ENCODE results near the gene SACS. TPM values are rescaled to one million over a fixed set of nuclear protein-coding genes. Genes with fewer than 3 reads are reported as not detected.
A peak's percentile ranks its signal among the peaks of the same experiment; 100 is the strongest.
"Not testable (repeated sequence)": the region's sequence is repeated elsewhere in the genome, so short reads cannot be mapped to it uniquely, and the experiment has no call there.

The SACS gene
- polyA plus RNA-seq, 1 donor, result 5.4 TPM

DNA sequence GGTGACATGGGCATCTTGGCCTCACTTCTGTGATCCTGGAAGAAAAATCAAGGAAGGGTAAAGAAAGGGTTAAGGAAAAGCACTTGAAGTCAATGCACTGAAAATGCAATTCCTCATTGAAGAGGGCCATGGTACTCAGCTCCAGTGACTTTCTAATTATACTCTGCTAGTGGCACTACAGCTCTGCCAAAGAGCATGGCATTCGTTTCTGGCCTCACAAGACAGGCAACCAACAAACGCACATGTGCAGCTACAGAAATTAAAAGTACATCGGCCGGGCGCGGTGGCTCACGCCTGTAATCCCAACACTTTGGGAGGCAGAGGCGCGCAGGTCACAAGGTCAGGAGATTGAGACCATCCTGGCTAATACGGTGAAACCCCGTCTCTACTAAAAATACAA is 21.8 kb downstream of the SACS start:
- no CpG with 5 or more reads among the region's 11 CpGs for WGBS (ENCODE audit: insufficient coverage, low lambda C conversion rate)
- Histone ChIP-seq H3K9me3 (ENCODE audit: control insufficient read depth, low read depth, low read length) (no peaks in the 10 kb centered on the region), H3K36me3 (ENCODE audit: control insufficient read depth, insufficient read depth, low read length) (no peaks in the 10 kb centered on the region), H3K4me3 (ENCODE audit: low read length) (no peak overlapping the region), H3K27me3 (ENCODE audit: control insufficient read depth, insufficient read depth, low read length) (no peaks in the 10 kb centered on the region), H3K4me1 (ENCODE audit: control insufficient read depth, insufficient read depth, low read length) (no peaks in the 10 kb centered on the region), H3K27ac (ENCODE audit: low read length) (no peak overlapping the region)
- DNase-seq, result no peak

DNA sequence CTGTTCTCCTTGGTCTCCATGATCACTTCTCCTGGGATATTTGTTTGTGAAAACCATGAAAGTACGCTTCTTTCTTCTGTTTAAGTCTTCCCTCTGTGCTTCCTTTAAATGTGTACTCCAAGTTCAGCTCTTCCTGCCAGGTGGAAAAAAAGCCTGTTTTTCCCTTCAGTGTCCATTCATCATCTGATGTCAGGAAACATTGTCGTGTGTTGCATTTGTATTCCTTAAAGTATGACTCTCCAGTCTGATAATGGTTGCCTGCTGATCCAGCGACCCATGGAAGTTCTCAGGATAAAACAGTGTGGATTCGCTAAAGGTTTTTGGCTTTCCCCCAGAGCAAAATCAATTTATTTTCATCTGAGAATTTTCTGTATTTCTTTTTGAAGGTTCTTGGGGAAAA is 22.3 kb downstream of the SACS start:
- Histone ChIP-seq H3K27ac (ENCODE audit: low read length) (no peak overlapping the region), H3K9me3 (ENCODE audit: control insufficient read depth, low read depth, low read length) (no peaks in the 10 kb centered on the region), H3K36me3 (ENCODE audit: control insufficient read depth, insufficient read depth, low read length) (no peaks in the 10 kb centered on the region), H3K27me3 (ENCODE audit: control insufficient read depth, insufficient read depth, low read length) (no peaks in the 10 kb centered on the region), H3K4me1 (ENCODE audit: control insufficient read depth, insufficient read depth, low read length) (no peaks in the 10 kb centered on the region), H3K4me3 (ENCODE audit: low read length) (no peak overlapping the region)
- 70% methylated on average over 3 of the region's 4 CpGs for WGBS (ENCODE audit: insufficient coverage, low lambda C conversion rate)
- DNase-seq, result no peak

DNA sequence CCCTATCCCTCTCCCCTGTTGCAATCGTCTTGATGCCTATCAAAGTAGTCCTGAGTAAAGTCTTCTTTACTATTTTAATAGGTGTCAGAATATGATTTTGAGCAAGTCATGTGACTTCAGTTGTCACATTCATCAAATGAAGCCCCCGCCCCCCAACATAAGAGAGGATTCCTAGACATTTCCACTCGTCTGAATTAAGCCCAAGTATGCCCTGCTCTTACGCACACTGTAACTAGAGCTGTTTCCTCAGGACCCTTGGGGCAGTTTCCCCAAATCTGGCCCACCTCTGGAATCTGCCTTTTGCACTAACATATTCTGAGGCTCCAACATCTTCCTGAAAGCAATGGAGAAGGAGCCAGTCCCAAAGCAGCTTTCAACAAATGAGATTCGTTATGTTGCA is 25.5 kb downstream of the SACS start:
- no peak overlapping the region for H3K4me3 ChIP-seq (ENCODE audit: low read length)
- no peak overlapping the region for H3K27ac ChIP-seq (ENCODE audit: low read length)
- no peaks in the 10 kb centered on the region for H3K9me3 ChIP-seq (ENCODE audit: control insufficient read depth, low read depth, low read length)
- DNase-seq, result no peak
- no peaks in the 10 kb centered on the region for H3K27me3 ChIP-seq (ENCODE audit: control insufficient read depth, insufficient read depth, low read length)
- no peaks in the 10 kb centered on the region for H3K4me1 ChIP-seq (ENCODE audit: control insufficient read depth, insufficient read depth, low read length)
- 83% methylated on average over 1 of the region's 5 CpGs for WGBS (ENCODE audit: insufficient coverage, low lambda C conversion rate)
- no peaks in the 10 kb centered on the region for H3K36me3 ChIP-seq (ENCODE audit: control insufficient read depth, insufficient read depth, low read length)

DNA sequence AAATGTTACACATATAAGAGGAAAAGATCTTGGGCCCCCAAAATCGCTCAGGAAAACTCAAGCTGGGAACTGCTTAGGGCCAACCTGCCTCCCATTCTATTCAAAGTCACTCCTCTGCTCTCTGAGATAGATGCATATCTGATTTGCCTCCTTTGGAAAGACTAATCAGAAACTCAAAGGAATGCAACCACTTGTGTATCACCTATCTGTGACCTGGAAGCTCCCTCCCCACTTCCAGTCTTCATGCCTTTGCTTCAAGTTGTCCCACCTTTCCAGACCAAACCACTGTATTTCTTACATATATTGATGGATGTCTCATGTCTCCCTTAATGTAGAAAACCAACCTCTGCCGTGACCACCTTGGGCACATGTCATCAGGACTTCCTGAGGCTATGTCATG is 32.3 kb downstream of the SACS start:
- not testable (repeated sequence) for H3K27me3 ChIP-seq (ENCODE audit: control insufficient read depth, insufficient read depth, low read length); H3K4me3 ChIP-seq (ENCODE audit: low read length); H3K4me1 ChIP-seq (ENCODE audit: control insufficient read depth, insufficient read depth, low read length); H3K27ac ChIP-seq (ENCODE audit: low read length); H3K9me3 ChIP-seq (ENCODE audit: control insufficient read depth, low read depth, low read length); DNase-seq; H3K36me3 ChIP-seq (ENCODE audit: control insufficient read depth, insufficient read depth, low read length)
- WGBS (ENCODE audit: insufficient coverage, low lambda C conversion rate), result no CpG with 5 or more reads among the region's 2 CpGs

DNA sequence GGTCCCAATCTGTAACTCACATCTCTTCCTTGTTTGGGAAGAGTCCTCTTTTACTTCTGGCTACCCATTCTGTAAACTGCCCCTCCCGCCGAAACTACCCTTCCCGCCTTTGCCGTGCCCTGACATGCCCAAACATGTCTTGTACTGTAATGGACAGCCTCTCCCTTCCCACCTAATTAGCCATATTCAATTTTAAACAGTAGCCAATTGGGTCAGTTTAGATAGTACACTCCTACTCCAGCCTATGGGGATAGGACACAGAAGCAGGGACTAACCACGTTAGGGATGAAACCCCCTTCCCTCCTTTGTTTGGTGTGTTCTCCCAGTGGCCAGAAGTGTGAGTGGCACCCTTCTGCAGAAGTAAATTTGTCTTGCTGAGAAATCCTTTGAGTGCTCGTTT is 34.2 kb downstream of the SACS start:
- Histone ChIP-seq H3K36me3 (ENCODE audit: control insufficient read depth, insufficient read depth, low read length) (no peaks in the 10 kb centered on the region), H3K4me3 (ENCODE audit: low read length) (no peak overlapping the region), H3K9me3 (ENCODE audit: control insufficient read depth, low read depth, low read length) (no peaks in the 10 kb centered on the region), H3K4me1 (ENCODE audit: control insufficient read depth, insufficient read depth, low read length) (no peaks in the 10 kb centered on the region), H3K27ac (ENCODE audit: low read length) (no peak overlapping the region), H3K27me3 (ENCODE audit: control insufficient read depth, insufficient read depth, low read length) (no peaks in the 10 kb centered on the region)
- no CpG with 5 or more reads among the region's 6 CpGs for WGBS (ENCODE audit: insufficient coverage, low lambda C conversion rate)
- no peak for DNase-seq

DNA sequence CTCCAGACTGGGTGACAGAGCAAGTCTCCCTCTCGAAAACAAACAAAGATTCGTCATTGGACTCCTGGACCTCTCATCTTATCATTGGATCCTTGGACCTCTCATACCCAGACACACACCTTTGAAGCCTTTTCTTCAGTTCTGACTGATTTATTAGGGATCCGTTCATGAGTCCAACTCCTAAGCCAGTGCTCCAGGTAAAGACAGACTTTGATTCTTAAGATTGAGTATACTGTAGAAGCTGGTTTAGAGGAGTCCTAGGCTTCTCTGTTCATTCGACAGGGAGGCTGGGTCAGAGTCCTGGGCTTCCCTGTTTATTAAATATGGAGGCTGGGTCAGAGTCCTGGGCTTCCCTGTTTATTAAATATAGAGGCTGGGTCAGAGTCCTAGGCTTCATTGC is 38.7 kb downstream of the SACS start:
- WGBS (ENCODE audit: insufficient coverage, low lambda C conversion rate), result no CpG with 5 or more reads among the region's 4 CpGs

DNA sequence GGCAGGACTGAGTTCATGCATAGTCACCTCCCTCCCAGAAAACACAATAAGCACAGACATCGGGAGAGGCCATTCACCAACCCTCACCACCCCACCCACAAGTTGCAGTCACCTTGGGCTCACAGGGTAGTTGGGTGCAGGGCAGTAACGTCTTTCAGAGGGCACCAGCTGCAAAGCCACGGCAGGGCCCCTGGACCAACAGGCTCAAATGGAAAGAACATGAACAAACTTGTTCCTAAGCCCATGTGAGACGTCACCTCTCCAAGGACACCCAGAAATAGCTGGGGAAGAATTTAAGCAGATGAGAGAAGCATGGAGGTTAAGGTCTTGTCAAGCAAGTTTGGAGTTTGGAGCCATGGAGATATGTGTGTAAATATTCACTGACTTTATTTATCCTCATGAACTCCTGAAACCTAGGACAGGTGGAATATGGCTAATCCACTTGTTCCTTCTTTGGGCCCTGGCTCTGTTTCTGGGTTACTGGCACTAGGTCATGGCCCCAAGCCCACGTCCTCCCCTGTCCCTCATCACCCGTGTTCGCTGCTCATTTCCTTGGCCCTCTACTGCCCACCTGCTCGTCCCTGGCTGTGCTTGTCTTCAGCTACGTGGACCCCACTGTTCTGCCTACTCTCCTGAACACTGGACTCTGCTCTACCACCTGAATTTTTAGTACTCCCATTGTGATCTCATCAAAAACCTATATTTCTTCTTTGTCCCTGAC is 40.4 kb downstream of the SACS start:
- WGBS (ENCODE audit: insufficient coverage, low lambda C conversion rate), result no CpG with 5 or more reads among the region's 9 CpGs
- Histone ChIP-seq H3K9me3 (ENCODE audit: control insufficient read depth, low read depth, low read length) (no peaks in the 10 kb centered on the region), H3K4me3 (ENCODE audit: low read length) (no peak overlapping the region), H3K27me3 (ENCODE audit: control insufficient read depth, insufficient read depth, low read length) (no peaks in the 10 kb centered on the region), H3K27ac (ENCODE audit: low read length) (no peak overlapping the region), H3K4me1 (ENCODE audit: control insufficient read depth, insufficient read depth, low read length) (no peaks in the 10 kb centered on the region), H3K36me3 (ENCODE audit: control insufficient read depth, insufficient read depth, low read length) (no peaks in the 10 kb centered on the region)
- no peak for DNase-seq

More for the DNA sequence above, 38.7 kb downstream of the SACS start:
- H3K27me3 ChIP-seq (ENCODE audit: control insufficient read depth, insufficient read depth, low read length), result no peaks in the 10 kb centered on the region
- no peaks in the 10 kb centered on the region for H3K9me3 ChIP-seq (ENCODE audit: control insufficient read depth, low read depth, low read length)
- H3K27ac ChIP-seq (ENCODE audit: low read length), result no peak overlapping the region
- no peaks in the 10 kb centered on the region for H3K4me1 ChIP-seq (ENCODE audit: control insufficient read depth, insufficient read depth, low read length)
- DNase-seq, result peak; percentile 17 to 55
- no peaks in the 10 kb centered on the region for H3K36me3 ChIP-seq (ENCODE audit: control insufficient read depth, insufficient read depth, low read length)
- H3K4me3 ChIP-seq (ENCODE audit: low read length), result no peak overlapping the region

DNA sequence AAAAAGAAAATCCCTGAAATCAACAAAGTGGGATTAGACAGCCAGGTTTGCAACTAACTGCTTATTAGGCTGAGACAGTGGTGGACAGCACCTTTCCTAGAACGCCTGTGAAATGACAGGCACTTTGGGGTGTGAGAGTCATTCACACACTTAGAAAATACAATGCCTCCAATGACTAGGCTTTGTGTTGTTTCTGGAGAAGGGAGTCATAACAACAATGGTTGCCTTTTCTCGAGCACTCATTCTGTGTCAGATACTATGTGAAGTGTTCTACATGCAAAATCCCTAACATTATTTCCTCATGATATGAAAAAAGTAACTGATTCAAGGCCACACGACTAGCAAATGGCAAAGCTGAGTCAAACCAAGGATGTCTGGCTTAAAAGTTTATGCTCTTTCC is 41.2 kb downstream of the SACS start:
- 100% methylated on average over 1 of the region's 3 CpGs for WGBS (ENCODE audit: insufficient coverage, low lambda C conversion rate)
- H3K36me3 ChIP-seq (ENCODE audit: control insufficient read depth, insufficient read depth, low read length), result no peaks in the 10 kb centered on the region
- H3K4me1 ChIP-seq (ENCODE audit: control insufficient read depth, insufficient read depth, low read length), result no peaks in the 10 kb centered on the region
- DNase-seq, result no peak
- H3K9me3 ChIP-seq (ENCODE audit: control insufficient read depth, low read depth, low read length), result no peaks in the 10 kb centered on the region
- no peak overlapping the region for H3K27ac ChIP-seq (ENCODE audit: low read length)
- no peak overlapping the region for H3K4me3 ChIP-seq (ENCODE audit: low read length)
- no peaks in the 10 kb centered on the region for H3K27me3 ChIP-seq (ENCODE audit: control insufficient read depth, insufficient read depth, low read length)

DNA sequence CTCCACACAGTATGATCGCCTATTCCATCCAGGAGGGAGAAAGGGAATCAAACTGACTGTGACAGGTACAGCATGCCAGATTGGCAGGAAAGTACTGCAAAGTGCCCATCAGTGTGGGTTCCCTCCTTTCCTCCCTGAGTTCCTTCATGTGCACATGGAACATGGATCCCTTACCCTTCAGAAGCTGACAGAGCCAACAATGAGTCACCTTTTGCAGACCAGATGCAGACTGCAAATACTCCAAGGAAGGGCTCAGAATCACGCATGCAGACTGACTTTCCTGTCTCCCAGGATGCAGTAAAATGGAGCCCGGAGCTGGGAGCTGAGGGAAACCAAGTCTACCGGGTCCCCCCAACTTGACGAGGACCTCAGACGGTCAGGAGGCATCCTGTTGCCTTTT is 41.8 kb downstream of the SACS start:
- Histone ChIP-seq H3K9me3 (ENCODE audit: control insufficient read depth, low read depth, low read length) (no peaks in the 10 kb centered on the region), H3K27ac (ENCODE audit: low read length) (no peak overlapping the region), H3K4me1 (ENCODE audit: control insufficient read depth, insufficient read depth, low read length) (no peaks in the 10 kb centered on the region), H3K4me3 (ENCODE audit: low read length) (no peak overlapping the region), H3K27me3 (ENCODE audit: control insufficient read depth, insufficient read depth, low read length) (no peaks in the 10 kb centered on the region), H3K36me3 (ENCODE audit: control insufficient read depth, insufficient read depth, low read length) (no peaks in the 10 kb centered on the region)
- DNase-seq, result no peak
- WGBS (ENCODE audit: insufficient coverage, low lambda C conversion rate), result no CpG with 5 or more reads among the region's 6 CpGs

DNA sequence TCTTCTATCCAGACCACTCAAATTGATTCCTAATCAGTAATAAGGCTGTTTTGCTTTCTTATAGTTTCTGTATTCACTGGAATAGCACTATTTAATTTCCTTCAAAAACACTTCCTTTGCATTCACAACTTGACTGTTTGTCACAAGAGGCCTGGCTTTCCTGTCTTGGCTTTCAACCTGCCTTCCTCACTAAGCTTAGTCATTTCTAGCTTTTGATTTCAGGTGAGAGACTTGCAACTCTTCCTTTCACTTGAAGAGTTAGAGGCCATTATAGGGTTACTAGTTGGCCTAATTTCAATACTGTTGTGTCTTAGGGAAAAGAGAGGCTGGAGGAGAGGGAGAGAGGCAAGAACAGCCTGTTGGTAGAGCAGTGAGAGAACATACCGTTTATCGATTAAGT is 47.0 kb downstream of the SACS start:
- H3K27me3 ChIP-seq (ENCODE audit: control insufficient read depth, insufficient read depth, low read length), result no peaks in the 10 kb centered on the region
- no peak overlapping the region for H3K4me3 ChIP-seq (ENCODE audit: low read length)
- no peak for DNase-seq
- no peaks in the 10 kb centered on the region for H3K36me3 ChIP-seq (ENCODE audit: control insufficient read depth, insufficient read depth, low read length)
- no peaks in the 10 kb centered on the region for H3K4me1 ChIP-seq (ENCODE audit: control insufficient read depth, insufficient read depth, low read length)
- no peaks in the 10 kb centered on the region for H3K9me3 ChIP-seq (ENCODE audit: control insufficient read depth, low read depth, low read length)
- H3K27ac ChIP-seq (ENCODE audit: low read length), result no peak overlapping the region
- WGBS (ENCODE audit: insufficient coverage, low lambda C conversion rate), result no CpG with 5 or more reads among the region's 2 CpGs

DNA sequence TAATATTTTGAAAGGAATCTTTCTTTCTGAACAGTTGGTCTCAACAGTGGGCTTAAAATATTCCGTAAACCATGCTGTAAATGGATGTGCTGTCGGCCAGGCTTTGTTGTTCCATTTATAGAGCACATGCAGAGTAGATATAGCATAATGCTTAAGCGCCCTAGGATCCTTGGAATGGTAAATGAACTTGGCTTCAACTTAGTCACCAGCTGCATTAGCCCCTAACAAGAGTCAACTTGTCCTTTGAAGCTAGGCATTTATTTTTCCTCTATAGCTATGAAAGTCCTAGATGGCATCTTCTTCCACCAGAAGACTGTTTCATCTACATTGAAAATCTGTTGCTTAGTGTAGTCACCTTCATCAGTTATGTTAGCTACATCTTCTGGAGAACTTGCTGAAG is 47.6 kb downstream of the SACS start:
- no CpG with 5 or more reads among the region's 3 CpGs for WGBS (ENCODE audit: insufficient coverage, low lambda C conversion rate)
- no peaks in the 10 kb centered on the region for H3K4me1 ChIP-seq (ENCODE audit: control insufficient read depth, insufficient read depth, low read length)
- DNase-seq, result no peak
- no peaks in the 10 kb centered on the region for H3K9me3 ChIP-seq (ENCODE audit: control insufficient read depth, low read depth, low read length)
- H3K27me3 ChIP-seq (ENCODE audit: control insufficient read depth, insufficient read depth, low read length), result no peaks in the 10 kb centered on the region
- no peak overlapping the region for H3K4me3 ChIP-seq (ENCODE audit: low read length)
- H3K27ac ChIP-seq (ENCODE audit: low read length), result no peak overlapping the region
- H3K36me3 ChIP-seq (ENCODE audit: control insufficient read depth, insufficient read depth, low read length), result no peaks in the 10 kb centered on the region
